Measurements from ENCODE around the gene KIF7. TPM values are rescaled to one million over a fixed set of nuclear protein-coding genes. Genes with fewer than 3 reads are reported as not detected.

KIF7 gene
- total and polyA plus RNA-seq, 2 of the 8 experiments (the other 6 are each of a cell fraction or from before 2014, with no cell fraction given), result 4.9 to 14.0 TPM

DNA sequence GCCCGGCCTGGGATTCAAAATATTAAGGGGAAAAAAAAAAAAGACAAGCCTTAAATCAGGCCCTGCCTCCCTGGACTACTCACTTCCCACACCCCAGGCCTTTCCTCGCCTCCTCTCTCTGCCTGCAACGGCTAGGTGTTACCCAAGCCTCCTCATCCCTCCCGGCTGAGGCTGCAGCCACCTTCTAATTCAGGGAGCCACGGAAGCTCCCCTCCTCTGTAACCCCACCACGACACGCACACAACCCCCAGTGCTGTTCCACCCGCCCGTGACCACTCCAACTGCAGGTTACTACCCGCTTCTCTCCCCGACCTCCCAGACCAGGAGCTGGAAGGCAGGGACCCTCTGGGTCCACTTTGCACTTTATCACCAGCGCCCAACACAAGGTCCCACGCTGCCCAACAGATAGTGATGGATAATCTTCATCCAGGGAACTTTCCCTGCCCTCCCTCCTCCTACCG is 936 bp downstream of the KIF7 start:
- Histone ChIP-seq H3K4ac (replicated peaks; ENCODE audit: insufficient read length, low read depth, low read length) (no peak overlapping the region), H3K9me3 (ENCODE audit: insufficient read depth in 2 of 2, low read depth in 1 of 2, low read length in 1 of 2) (no peaks in the 10 kb centered on the region), H2BK20ac (ENCODE audit: low read length) (no peak overlapping the region), H3K4me1 (replicated peaks in 1 of 4; ENCODE audit: control insufficient read depth in 3 of 4, insufficient read depth in 4 of 4, low read length in 3 of 4) (peaks cover 0 to 2% (median under 1%) of the 10 kb centered on the region in 4 experiments; a peak in 2 of 7 replicates), H2BK15ac (ENCODE audit: low read length) (no peak overlapping the region), H3K18ac (ENCODE audit: extremely low read depth, low read length) (no peak overlapping the region; the same call in 1 of the 2 replicates), H3K4me3 (ENCODE audit: extremely low read depth in 1 of 4, insufficient read depth in 2 of 4, low read depth in 3 of 4, low read length in 4 of 4) (peak overlapping the region; percentile 72 to 92 (median 82)), H3K27ac (ENCODE audit: low read depth, low read length) (no peak overlapping the region), H3K4me2 (ENCODE audit: insufficient read depth in 1 of 2, low read depth in 2 of 2, low read length in 2 of 2) (peak overlapping the region; percentile 94 to 99), H3K9ac (replicated peaks in 1 of 4; ENCODE audit: extremely low read depth in 1 of 4, low read depth in 3 of 4, low read length in 3 of 4) (peak overlapping the region in 3 of 4 experiments; percentile 76 to 81 (median 78); a peak in 3 of 7 replicates), H3K56ac (replicated peaks; ENCODE audit: insufficient read length, low read depth, low read length) (no peak overlapping the region), H2BK120ac (replicated peaks; ENCODE audit: low read depth, low read length) (no peak overlapping the region), H3K27me3 (replicated peaks in 1 of 4; ENCODE audit: control insufficient read depth in 3 of 4, extremely low read depth in 1 of 4, insufficient read depth in 3 of 4, low read length in 3 of 4) (no peaks in the 10 kb centered on the region), H3K36me3 (ENCODE audit: control insufficient read depth in 2 of 4, insufficient read depth in 4 of 4, low read length in 3 of 4) (no peaks in the 10 kb centered on the region), H2BK12ac (ENCODE audit: low read depth, low read length) (no peak overlapping the region), H3K79me2 (ENCODE audit: control insufficient read depth in 1 of 2, insufficient read depth in 2 of 2, low read length in 2 of 2) (peaks cover 0 to 8% of the 10 kb centered on the region in 2 experiments; a peak in 2 of 4 replicates), H3K14ac (ENCODE audit: insufficient read length) (no peak overlapping the region), H4K20me1 (replicated peaks in 1 of 2; ENCODE audit: control insufficient read depth in 1 of 2, insufficient read depth in 2 of 2, low read length in 2 of 2) (peaks cover 3 to 5% of the 10 kb centered on the region in 2 experiments), H4K91ac (replicated peaks; ENCODE audit: insufficient read length, low read length) (no peak overlapping the region), H2BK5ac (ENCODE audit: low read depth, low read length) (no peak overlapping the region), H3K79me1 (ENCODE audit: low read depth, low read length) (peaks cover 8% of the 10 kb centered on the region; the same call in 1 of the 2 replicates), H3K23ac (ENCODE audit: insufficient read length) (no peak overlapping the region), H3K23me2 (ENCODE audit: low read depth, low read length) (peaks cover 5% of the 10 kb centered on the region; the same call in 1 of the 2 replicates), H2AK5ac (ENCODE audit: low read depth, low read length) (no peak overlapping the region), H4K5ac (ENCODE audit: insufficient read length, low read depth, low read length) (no peak overlapping the region), H2AFZ (ENCODE audit: low read length) (no peak overlapping the region), H4K8ac (ENCODE audit: extremely low read depth, insufficient read depth, low read length) (no peak overlapping the region; the same call in 1 of the 2 replicates)
- 29% methylated on average over 13 of the region's 14 CpGs; no CpG with 5 or more reads in 1 of the 2 experiments for WGBS, 2 experiments (ENCODE audit: extremely low coverage in 1 of 2, insufficient coverage in 1 of 2, insufficient read length in 1 of 2, insufficient replicate concordance in 2 of 2, low coverage in 1 of 2, low lambda C conversion rate in 2 of 2, missing lambda C conversion rate in 1 of 2)
- no peak for TF ChIP-seq SP1 (IDR thresholded peaks at IDR 0.05; ENCODE audit: low read depth, low read length)
- DNase-seq (ENCODE audit: low read depth in 1 of 2, low spot score in 2 of 2), result no peak
- ChIA-PET CTCF (ENCODE audit: partially characterized antibody) (interaction anchor here (0.6 to 1.3 kb wide), 2 partner anchors 11 to 1180 kb away, joined by 3 to 6 read pairs; no protein-coding TSS in a partner anchor), POLR2A (ENCODE audit: partially characterized antibody) (interaction anchor here (0.6 to 1.8 kb wide), 3 partner anchors 9 to 448 kb away, joined by 3 to 9 read pairs (median 4); no protein-coding TSS in a partner anchor)
- FAIRE-seq, result no peak
